T-helper 2 cell treated with Interferon-gamma antibody and Interleukin-4, amounts not matched to agents 5 μg/mL and 100 μg/mL, for 36 hours (primary cell): Measurements from ENCODE around the gene RPS13.
"Not testable (repeated sequence)": the region's sequence is repeated elsewhere in the genome, so short reads cannot be mapped to it uniquely, and the experiment has no call there.

Source experiments
- DNase-seq: peaks from one replicate; pipeline ENCODE4 v3.0.0; 2021; ENCODE audit warnings: low spot score
- H3K27ac Mint-ChIP-seq: one replicate; pipeline ENCODE4 v1.8.0; 2021; ENCODE audit warnings: mild to moderate bottlenecking, mixed read lengths
- H3K27me3 Mint-ChIP-seq: one replicate; pipeline ENCODE4 v1.8.0; 2021; ENCODE audit warnings: low read depth, mixed read lengths
- H3K36me3 Mint-ChIP-seq: one replicate; pipeline ENCODE4 v1.8.0; 2021; ENCODE audit warnings: low read depth, mixed read lengths
- H3K4me1 Mint-ChIP-seq: one replicate; pipeline ENCODE4 v1.8.0; 2021; ENCODE audit warnings: low read depth, mixed read lengths
- H3K4me3 Mint-ChIP-seq: one replicate; pipeline ENCODE4 v1.8.0; 2022; ENCODE audit warnings: mild to moderate bottlenecking, moderate library complexity, mixed read lengths
- H3K9me3 Mint-ChIP-seq: one replicate; pipeline ENCODE4 v1.8.0; 2021; ENCODE audit warnings: mixed read lengths

RPS13 gene

DNA sequence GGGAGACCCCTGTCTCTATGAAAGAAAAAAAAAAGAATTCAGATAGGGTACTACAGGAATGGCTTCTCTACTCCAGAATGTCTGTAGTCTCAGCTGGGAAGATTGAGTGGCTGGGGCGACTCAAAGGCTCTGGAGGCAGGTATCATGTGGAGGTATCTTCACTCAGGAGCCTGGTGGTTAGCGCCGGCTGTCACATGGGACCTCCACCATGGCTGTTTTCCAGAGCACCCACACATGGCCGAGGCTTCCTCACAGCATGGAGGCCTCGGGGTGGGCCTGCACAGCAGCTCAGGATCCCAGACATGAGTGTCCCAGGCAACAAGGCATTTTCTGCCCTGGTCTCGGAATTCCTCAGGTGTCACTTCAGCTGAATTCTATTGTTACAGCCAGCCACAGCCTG, 10.1 kb downstream of the RPS13 start:
- Mint-ChIP-seq H3K4me1 (no peaks in the 10 kb centered on the region), H3K4me3 (no peak overlapping the region), H3K9me3 (no peaks in the 10 kb centered on the region), H3K27me3 (no peaks in the 10 kb centered on the region), H3K27ac (no peak overlapping the region), H3K36me3 (no peaks in the 10 kb centered on the region)
- DNase-seq, result no peak

GRCh38 chr11:17066691-17067090, 10.8 kb downstream of the RPS13 start:
- no peak for DNase-seq
- H3K27ac Mint-ChIP-seq, result no peak overlapping the region
- H3K4me1 Mint-ChIP-seq, result no peaks in the 10 kb centered on the region
- H3K4me3 Mint-ChIP-seq, result no peak overlapping the region
- no peaks in the 10 kb centered on the region for H3K36me3 Mint-ChIP-seq
- H3K9me3 Mint-ChIP-seq, result no peaks in the 10 kb centered on the region
- no peaks in the 10 kb centered on the region for H3K27me3 Mint-ChIP-seq

- H3K27ac Mint-ChIP-seq, result no peak overlapping the region
- no peaks in the 10 kb centered on the region for H3K4me1 Mint-ChIP-seq
- no peaks in the 10 kb centered on the region for H3K36me3 Mint-ChIP-seq
- peaks cover 4% of the 10 kb centered on the region for H3K27me3 Mint-ChIP-seq
- no peaks in the 10 kb centered on the region for H3K9me3 Mint-ChIP-seq
- H3K4me3 Mint-ChIP-seq, result no peak overlapping the region
- peak; percentile 29 for DNase-seq
Observed at GRCh38 chr11:17063171-17064002, 14.1 kb downstream of the RPS13 start.

- H3K4me3 Mint-ChIP-seq, H3K36me3 Mint-ChIP-seq, H3K27ac Mint-ChIP-seq, H3K9me3 Mint-ChIP-seq, H3K4me1 Mint-ChIP-seq, H3K27me3 Mint-ChIP-seq, DNase-seq: not testable (repeated sequence)
Observed at GRCh38 chr11:17051146-17051545, 26.3 kb downstream of the RPS13 start.

GRCh38 chr11:17048491-17048890, 29.0 kb downstream of the RPS13 start:
- not testable (repeated sequence) for H3K27me3 Mint-ChIP-seq, H3K4me1 Mint-ChIP-seq, DNase-seq, H3K9me3 Mint-ChIP-seq, H3K27ac Mint-ChIP-seq, H3K4me3 Mint-ChIP-seq, H3K36me3 Mint-ChIP-seq

- Mint-ChIP-seq H3K4me3 (no peak overlapping the region), H3K4me1 (no peaks in the 10 kb centered on the region), H3K36me3 (no peaks in the 10 kb centered on the region), H3K27ac (no peak overlapping the region), H3K9me3 (no peaks in the 10 kb centered on the region), H3K27me3 (peaks cover 2% of the 10 kb centered on the region)
- no peak for DNase-seq
Observed at GRCh38 chr11:17046690-17047089, 30.8 kb downstream of the RPS13 start.

- Mint-ChIP-seq H3K9me3 (no peaks in the 10 kb centered on the region), H3K27me3 (no peaks in the 10 kb centered on the region), H3K27ac (no peak overlapping the region), H3K4me3 (no peak overlapping the region), H3K4me1 (no peaks in the 10 kb centered on the region), H3K36me3 (no peaks in the 10 kb centered on the region)
- DNase-seq, result no peak
Observed at GRCh38 chr11:17036666-17037658, 40.5 kb downstream of the RPS13 start.

GRCh38 chr11:17034027-17034426, 43.4 kb downstream of the RPS13 start:
- not testable (repeated sequence) for H3K4me3 Mint-ChIP-seq, H3K36me3 Mint-ChIP-seq, H3K4me1 Mint-ChIP-seq, H3K9me3 Mint-ChIP-seq, DNase-seq, H3K27me3 Mint-ChIP-seq, H3K27ac Mint-ChIP-seq

GRCh38 chr11:17026487-17027082, 50.9 kb downstream of the RPS13 start:
- no peak for DNase-seq
- Mint-ChIP-seq H3K36me3 (no peaks in the 10 kb centered on the region), H3K27ac (no peak overlapping the region), H3K4me3 (no peak overlapping the region), H3K27me3 (peaks cover 10% of the 10 kb centered on the region), H3K9me3 (no peaks in the 10 kb centered on the region), H3K4me1 (no peaks in the 10 kb centered on the region)

DNA sequence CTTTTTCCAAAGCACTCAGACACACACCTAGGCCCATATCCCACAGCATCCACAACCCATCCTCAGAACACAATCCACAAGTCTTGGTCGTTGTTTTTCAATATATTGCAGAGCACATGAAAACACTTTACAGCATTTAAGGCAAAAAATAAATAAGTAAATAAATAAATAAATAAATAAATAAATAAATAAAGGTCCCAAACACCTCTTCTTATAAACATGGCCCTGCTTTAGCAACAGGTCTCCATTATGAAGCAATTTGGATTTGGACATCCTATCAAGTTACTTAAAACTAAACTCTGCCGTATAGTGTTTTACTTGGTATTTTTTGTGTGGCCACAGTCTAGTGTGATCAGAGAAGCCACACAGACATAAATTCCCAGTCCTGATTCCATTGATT, 52.5 kb downstream of the RPS13 start:
- Mint-ChIP-seq H3K27me3 (peaks cover 8% of the 10 kb centered on the region), H3K27ac (no peak overlapping the region), H3K4me1 (no peaks in the 10 kb centered on the region), H3K36me3 (no peaks in the 10 kb centered on the region), H3K9me3 (no peaks in the 10 kb centered on the region), H3K4me3 (no peak overlapping the region)
- DNase-seq, result no peak
